ENCODE measurements around the gene KIAA1217. TPM values are rescaled to one million over a fixed set of nuclear protein-coding genes. Genes with fewer than 3 reads are reported as not detected.

KIAA1217 gene
- total and polyA plus RNA-seq, 9 of the 15 experiments (the other 6 are each of a cell fraction or from before 2014, with no cell fraction given), result 0.04 TPM; not detected in 8

- FAIRE-seq (no peak), DNase-seq (ENCODE audit: extremely low read depth in 1 of 4, low spot score in 3 of 4) (no peak), ATAC-seq (no peak)
- no peaks in the 10 kb centered on the region; a peak in 1 of 5 replicates for H3K4me1 ChIP-seq (replicated peaks in 1 of 2; ENCODE audit: control insufficient read depth in 2 of 2, insufficient read depth in 2 of 2, low read length in 2 of 2)
- no peak overlapping the region; the same call in 2 of the 3 replicates for H3K27ac ChIP-seq (ENCODE audit: extremely low read depth, low read depth, low read length)
- TF ChIP-seq PHF8 (IDR thresholded peaks at IDR 0.05; ENCODE audit: borderline replicate concordance, low read length), result no peak
- no peak for TF ChIP-seq TCF7L2 (IDR thresholded peaks at IDR 0.05; ENCODE audit: low read depth, low read length)
- no peak for TF ChIP-seq ZNF212 (CRISPR knock-in tag; IDR thresholded peaks at IDR 0.05)
- no peak for TF ChIP-seq KDM1A (IDR thresholded peaks at IDR 0.05)
- no peak for TF ChIP-seq HDAC8 (tag; IDR thresholded peaks at IDR 0.05)
- TF ChIP-seq DPF2 (IDR thresholded peaks at IDR 0.05), result no peak
- no peak for TF ChIP-seq HDAC3 (IDR thresholded peaks at IDR 0.05; ENCODE audit: borderline replicate concordance, partially characterized antibody)
- TF ChIP-seq E2F3 (CRISPR knock-in tag; IDR thresholded peaks at IDR 0.05), result no peak
- TF ChIP-seq REST (IDR thresholded peaks at IDR 0.05; ENCODE audit: borderline replicate concordance), result no peak
- TF ChIP-seq REST (CRISPR knock-in tag; IDR thresholded peaks at IDR 0.05; ENCODE audit: low read depth), result no peak
- TF ChIP-seq ETV5 (CRISPR knock-in tag; IDR thresholded peaks at IDR 0.05; ENCODE audit: low read depth), result no peak
- TF ChIP-seq TCF3 (CRISPR knock-in tag; IDR thresholded peaks at IDR 0.05), result no peak
- H3K4me3 ChIP-seq, result no peak overlapping the region
- no peaks in the 10 kb centered on the region for H3K79me2 ChIP-seq (ENCODE audit: control insufficient read depth, insufficient read depth, low read length)
- in situ Hi-C loops (cut with MboI), result no loop called here
- ChIA-PET CTCF (ENCODE audit: low intra/inter-chr PET ratio) (no interaction called here), POLR2A (no interaction called here)
- H3K4me2 ChIP-seq (ENCODE audit: insufficient read depth, low read length), result no peak overlapping the region
- BruUV-seq (replicated peaks), result no TSS peak
- no peaks in the 10 kb centered on the region for H3K36me3 ChIP-seq (ENCODE audit: control insufficient read depth, insufficient read depth, low read length)
- no peak overlapping the region for H3K9ac ChIP-seq (ENCODE audit: insufficient read depth in 1 of 2, low read depth in 2 of 2, low read length in 2 of 2)
- H3K9me1 ChIP-seq (ENCODE audit: control insufficient read depth, insufficient read depth, low read length), result no peaks in the 10 kb centered on the region
- intact Hi-C loops (cut with micrococcal nuclease), result no loop called here
- H3K9me3 ChIP-seq (replicated peaks; ENCODE audit: control insufficient read depth, insufficient read depth, low read depth, low read length), result no peaks in the 10 kb centered on the region; the same call in 1 of the 2 replicates
- H3K27me3 ChIP-seq (ENCODE audit: control insufficient read depth in 2 of 2, insufficient read depth in 2 of 2, low read length in 2 of 2), result no peaks in the 10 kb centered on the region
- WGBS (ENCODE audit: insufficient coverage, low coverage, missing lambda C conversion rate), result 0% methylated on average over 1 of the region's 1 CpG
- no peaks in the 10 kb centered on the region for H4K20me1 ChIP-seq (replicated peaks; ENCODE audit: control insufficient read depth, insufficient read depth, low read length)
- no peak overlapping the region for H2AFZ ChIP-seq (ENCODE audit: low read depth, low read length)
These were observed 79.6 kb downstream of the KIAA1217 start for GRCh38 chr10:24288581-24288980.
